Measurements from ENCODE around the gene APOBEC4. TPM values are rescaled to one million over a fixed set of nuclear protein-coding genes. Genes with fewer than 3 reads are reported as not detected.

APOBEC4 gene
- total and polyA plus RNA-seq, 4 experiments from 2014 or later = not detected

GRCh38 chr1:183694755-183695154, 41.6 kb upstream of the APOBEC4 start:
- no peak for DNase-seq
- H3K4me3 Mint-ChIP-seq = no peak overlapping the region
- no peaks in the 10 kb centered on the region for H3K27me3 ChIP-seq (ENCODE audit: insufficient read depth, low read length)
- no peak overlapping the region for H3K27ac ChIP-seq (ENCODE audit: low read depth, low read length)
- intact Hi-C loops (cut with micrococcal nuclease) = no loop called here
- no peaks in the 10 kb centered on the region for H3K9me3 Mint-ChIP-seq
- no peaks in the 10 kb centered on the region for H3K4me1 ChIP-seq (ENCODE audit: insufficient read depth, low read length)
- H3K4me3 ChIP-seq (ENCODE audit: low read length in 2 of 2) = no peak overlapping the region
- peaks cover 0 to 1% of the 10 kb centered on the region in 2 donors for H3K27me3 Mint-ChIP-seq
- H3K9me3 ChIP-seq (ENCODE audit: control insufficient read depth in 1 of 2, low read length in 2 of 2) = no peaks in the 10 kb centered on the region
- ChIA-PET CTCF (ENCODE audit: partially characterized antibody) (interaction anchor here (1.0 to 3.0 kb wide), 4 partner anchors 9 to 226 kb away, joined by 3 to 29 read pairs (median 4); no protein-coding TSS in a partner anchor), POLR2A (ENCODE audit: partially characterized antibody) (interaction anchor here (1.0 kb wide), 1 partner anchor 64 kb away, joined by 3 read pairs; no protein-coding TSS in a partner anchor)
- H3K36me3 ChIP-seq (ENCODE audit: insufficient read depth, low read length) = no peaks in the 10 kb centered on the region
- no peak overlapping the region for H3K27ac Mint-ChIP-seq
- no peaks in the 10 kb centered on the region for H3K36me3 Mint-ChIP-seq
- peaks cover 3 to 11% (median 7%) of the 10 kb centered on the region in 4 donors for H3K4me1 Mint-ChIP-seq

- no peak overlapping the region for H3K27ac ChIP-seq (ENCODE audit: low read depth, low read length)
- H3K27me3 ChIP-seq (ENCODE audit: insufficient read depth, low read length) = no peaks in the 10 kb centered on the region
- Mint-ChIP-seq H3K4me3 (no peak overlapping the region), H3K27me3 (peaks cover 0 to 1% of the 10 kb centered on the region in 2 donors), H3K9me3 (no peaks in the 10 kb centered on the region), H3K27ac (no peak overlapping the region), H3K36me3 (no peaks in the 10 kb centered on the region), H3K4me1 (peaks cover 3 to 11% (median 7%) of the 10 kb centered on the region in 4 donors)
- H3K9me3 ChIP-seq (ENCODE audit: control insufficient read depth in 1 of 2, low read length in 2 of 2) = no peaks in the 10 kb centered on the region
- ChIA-PET POLR2A (ENCODE audit: partially characterized antibody) (interaction anchor here (0.7 to 1.0 kb wide), 2 partner anchors 64 to 320 kb away, joined by 3 read pairs; no protein-coding TSS in a partner anchor), CTCF (ENCODE audit: partially characterized antibody) (interaction anchor here (1.0 to 3.0 kb wide), 5 partner anchors 9 to 226 kb away, joined by 3 to 29 read pairs (median 4); no protein-coding TSS in a partner anchor)
- H3K4me1 ChIP-seq (ENCODE audit: insufficient read depth, low read length) = no peaks in the 10 kb centered on the region
- no peak for DNase-seq
- H3K4me3 ChIP-seq (ENCODE audit: low read length in 2 of 2) = no peak overlapping the region
- intact Hi-C loops (cut with micrococcal nuclease) = no loop called here
- H3K36me3 ChIP-seq (ENCODE audit: insufficient read depth, low read length) = no peaks in the 10 kb centered on the region
Observed at GRCh38 chr1:183694066-183694465, 41.0 kb upstream of the APOBEC4 start.

- no peaks in the 10 kb centered on the region for H3K4me1 ChIP-seq (ENCODE audit: insufficient read depth, low read length)
- H3K36me3 Mint-ChIP-seq = no peaks in the 10 kb centered on the region
- H3K27me3 Mint-ChIP-seq = peaks cover 0 to 1% of the 10 kb centered on the region in 2 donors
- DNase-seq = no peak
- ChIA-PET CTCF (ENCODE audit: partially characterized antibody) (interaction anchor here (1.3 to 3.0 kb wide), 4 partner anchors 8 to 226 kb away, joined by 3 to 29 read pairs (median 5); no protein-coding TSS in a partner anchor), POLR2A (ENCODE audit: partially characterized antibody) (interaction anchor here (1.0 kb wide), 1 partner anchor 65 kb away, joined by 3 read pairs; no protein-coding TSS in a partner anchor)
- no peak overlapping the region for H3K27ac Mint-ChIP-seq
- no peaks in the 10 kb centered on the region for H3K27me3 ChIP-seq (ENCODE audit: insufficient read depth, low read length)
- intact Hi-C loops (cut with micrococcal nuclease) = no loop called here
- H3K27ac ChIP-seq (ENCODE audit: low read depth, low read length) = no peak overlapping the region
- no peaks in the 10 kb centered on the region for H3K9me3 Mint-ChIP-seq
- H3K9me3 ChIP-seq (ENCODE audit: control insufficient read depth in 1 of 2, low read length in 2 of 2) = no peaks in the 10 kb centered on the region
- no peak overlapping the region for H3K4me3 Mint-ChIP-seq
- H3K4me3 ChIP-seq (ENCODE audit: low read length in 2 of 2) = no peak overlapping the region
- no peaks in the 10 kb centered on the region for H3K36me3 ChIP-seq (ENCODE audit: insufficient read depth, low read length)
- H3K4me1 Mint-ChIP-seq = peaks cover 3 to 8% (median 7%) of the 10 kb centered on the region in 4 donors
Observed at GRCh38 chr1:183693521-183693920, 40.4 kb upstream of the APOBEC4 start.

GRCh38 chr1:183689762-183690204, 36.7 kb upstream of the APOBEC4 start:
- Histone ChIP-seq H3K36me3 (ENCODE audit: insufficient read depth, low read length) (no peaks in the 10 kb centered on the region), H3K9me3 (ENCODE audit: control insufficient read depth in 1 of 2, low read length in 2 of 2) (no peaks in the 10 kb centered on the region), H3K27ac (ENCODE audit: low read depth, low read length) (no peak overlapping the region), H3K4me1 (ENCODE audit: insufficient read depth, low read length) (no peaks in the 10 kb centered on the region), H3K27me3 (ENCODE audit: insufficient read depth, low read length) (no peaks in the 10 kb centered on the region), H3K4me3 (ENCODE audit: low read length in 2 of 2) (no peak overlapping the region)
- no peak overlapping the region for H3K4me3 Mint-ChIP-seq
- H3K27ac Mint-ChIP-seq = peak overlapping the region in 1 of 7 donors; percentile 32
- ChIA-PET POLR2A (ENCODE audit: partially characterized antibody) (no interaction called here), CTCF (ENCODE audit: partially characterized antibody) (interaction anchor here (1.1 to 1.6 kb wide), 3 partner anchors 34 to 226 kb away, joined by 3 to 8 read pairs (median 5); no protein-coding TSS in a partner anchor)
- no peak for DNase-seq
- intact Hi-C loops (cut with micrococcal nuclease) = loop anchor here (10.0 kb wide), 1 partner anchor 55 kb away; the partner anchor contains the start of gene ARPC5
- no peaks in the 10 kb centered on the region for H3K4me1 Mint-ChIP-seq
- H3K27me3 Mint-ChIP-seq = peaks cover 2 to 4% of the 10 kb centered on the region in 2 donors
- no peaks in the 10 kb centered on the region for H3K9me3 Mint-ChIP-seq
- no peaks in the 10 kb centered on the region for H3K36me3 Mint-ChIP-seq

GRCh38 chr1:183688341-183689060, 35.4 kb upstream of the APOBEC4 start:
- CTCF ChIA-PET (ENCODE audit: partially characterized antibody) = interaction anchor here (2.1 kb wide), 1 partner anchor 33 kb away, joined by 5 read pairs; no protein-coding TSS in a partner anchor
- Mint-ChIP-seq H3K4me1 (no peaks in the 10 kb centered on the region), H3K4me3 (no peak overlapping the region), H3K9me3 (no peaks in the 10 kb centered on the region), H3K36me3 (no peaks in the 10 kb centered on the region), H3K27ac (no peak overlapping the region), H3K27me3 (peaks cover 2 to 6% of the 10 kb centered on the region in 2 donors)
- no peaks in the 10 kb centered on the region for H3K9me3 ChIP-seq (ENCODE audit: control insufficient read depth in 1 of 2, low read length in 2 of 2)
- no peaks in the 10 kb centered on the region for H3K36me3 ChIP-seq (ENCODE audit: insufficient read depth, low read length)
- H3K27ac ChIP-seq (ENCODE audit: low read depth, low read length) = no peak overlapping the region
- H3K4me3 ChIP-seq (ENCODE audit: low read length in 2 of 2) = no peak overlapping the region
- DNase-seq = no peak
- no peaks in the 10 kb centered on the region for H3K4me1 ChIP-seq (ENCODE audit: insufficient read depth, low read length)
- intact Hi-C loops (cut with micrococcal nuclease) = loop anchor here (10.0 kb wide), 1 partner anchor 54 kb away; the partner anchor contains the start of gene ARPC5
- POLR2A ChIA-PET (ENCODE audit: partially characterized antibody) = no interaction called here
- H3K27me3 ChIP-seq (ENCODE audit: insufficient read depth, low read length) = no peaks in the 10 kb centered on the region

- H3K4me3 Mint-ChIP-seq = no peak overlapping the region
- H3K36me3 Mint-ChIP-seq = no peaks in the 10 kb centered on the region
- Histone ChIP-seq H3K27me3 (ENCODE audit: insufficient read depth, low read length) (no peaks in the 10 kb centered on the region), H3K9me3 (ENCODE audit: control insufficient read depth in 1 of 2, low read length in 2 of 2) (no peaks in the 10 kb centered on the region), H3K36me3 (ENCODE audit: insufficient read depth, low read length) (no peaks in the 10 kb centered on the region), H3K4me3 (ENCODE audit: low read length in 2 of 2) (no peak overlapping the region), H3K4me1 (ENCODE audit: insufficient read depth, low read length) (no peaks in the 10 kb centered on the region), H3K27ac (ENCODE audit: low read depth, low read length) (no peak overlapping the region)
- intact Hi-C loops (cut with micrococcal nuclease) = loop anchor here (10.0 kb wide), 1 partner anchor 53 kb away; the partner anchor contains the start of gene ARPC5
- no peak overlapping the region for H3K27ac Mint-ChIP-seq
- H3K27me3 Mint-ChIP-seq = peaks cover 5 to 10% of the 10 kb centered on the region in 2 donors
- CTCF ChIA-PET (ENCODE audit: partially characterized antibody) = interaction anchor here (2.1 kb wide), 1 partner anchor 32 kb away, joined by 5 read pairs; no protein-coding TSS in a partner anchor
- DNase-seq = no peak
- POLR2A ChIA-PET (ENCODE audit: partially characterized antibody) = no interaction called here
- H3K9me3 Mint-ChIP-seq = no peaks in the 10 kb centered on the region
- H3K4me1 Mint-ChIP-seq = no peaks in the 10 kb centered on the region
Observed at GRCh38 chr1:183687546-183688304, 34.6 kb upstream of the APOBEC4 start.
